ENCODE results near the gene THOC2.
"Not testable (repeated sequence)": the region's sequence is repeated elsewhere in the genome, so short reads cannot be mapped to it uniquely, and the experiment has no call there.

GRCh38 chrX:123781786-123782185 lies 48.9 kb upstream of the THOC2 start:
- TF ChIP-seq POLR2AphosphoS2 (IDR thresholded peaks at IDR 0.05; ENCODE audit: low read depth, low read length); LARP7 (IDR thresholded peaks at IDR 0.05); SIN3A (IDR thresholded peaks at IDR 0.05; ENCODE audit: low read depth, low read length): not testable (repeated sequence)
- TF ChIP-seq, protein P1, sequence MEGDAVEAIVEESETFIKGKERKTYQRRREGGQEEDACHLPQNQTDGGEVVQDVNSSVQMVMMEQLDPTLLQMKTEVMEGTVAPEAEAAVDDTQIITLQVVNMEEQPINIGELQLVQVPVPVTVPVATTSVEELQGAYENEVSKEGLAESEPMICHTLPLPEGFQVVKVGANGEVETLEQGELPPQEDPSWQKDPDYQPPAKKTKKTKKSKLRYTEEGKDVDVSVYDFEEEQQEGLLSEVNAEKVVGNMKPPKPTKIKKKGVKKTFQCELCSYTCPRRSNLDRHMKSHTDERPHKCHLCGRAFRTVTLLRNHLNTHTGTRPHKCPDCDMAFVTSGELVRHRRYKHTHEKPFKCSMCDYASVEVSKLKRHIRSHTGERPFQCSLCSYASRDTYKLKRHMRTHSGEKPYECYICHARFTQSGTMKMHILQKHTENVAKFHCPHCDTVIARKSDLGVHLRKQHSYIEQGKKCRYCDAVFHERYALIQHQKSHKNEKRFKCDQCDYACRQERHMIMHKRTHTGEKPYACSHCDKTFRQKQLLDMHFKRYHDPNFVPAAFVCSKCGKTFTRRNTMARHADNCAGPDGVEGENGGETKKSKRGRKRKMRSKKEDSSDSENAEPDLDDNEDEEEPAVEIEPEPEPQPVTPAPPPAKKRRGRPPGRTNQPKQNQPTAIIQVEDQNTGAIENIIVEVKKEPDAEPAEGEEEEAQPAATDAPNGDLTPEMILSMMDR (IDR thresholded peaks at IDR 0.05 in 2 of 3, conservative IDR thresholded peaks at IDR 0.05 in 1 of 3; ENCODE audit: control insufficient read depth in 2 of 3, extremely low read depth in 1 of 3, insufficient read depth in 1 of 3, low read depth in 3 of 3, low read length in 3 of 3) = not testable (repeated sequence)

All from GM12878 (cell line).